NCI-H446 (cell line): ENCODE measurements around the gene DNAJC6.

Experiments used
- DNase-seq, 2 experiments: peaks; one replicate each; lab custom pipeline; 2025; lab: John Stamatoyannopoulos, UW

The DNAJC6 gene

GRCh38 chr1:65401612-65402011 is 92.3 kb downstream of the DNAJC6 start:
- DNase-seq, result no peak

GRCh38 chr1:65404941-65405340 is 95.6 kb downstream of the DNAJC6 start:
- no peak for DNase-seq

DNA sequence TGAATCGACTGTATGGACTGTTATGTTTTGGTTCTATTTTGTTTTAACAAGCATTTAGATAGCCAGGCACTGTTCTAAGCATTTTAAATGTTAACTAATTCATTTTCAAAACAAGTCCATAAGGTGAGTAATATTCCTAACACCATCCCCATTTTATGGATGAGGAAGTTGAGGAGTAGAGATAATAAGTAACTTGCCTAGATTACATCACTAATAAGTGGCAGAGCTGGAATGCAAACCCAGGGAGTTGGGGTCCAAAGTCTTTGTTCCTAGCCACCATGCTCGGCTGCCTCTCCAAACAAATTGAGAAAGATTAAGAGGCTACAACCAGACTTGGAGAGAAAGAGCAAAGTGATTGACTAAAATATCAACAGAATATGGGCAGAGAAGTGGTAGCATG is 98.5 kb downstream of the DNAJC6 start:
- DNase-seq, result no peak

- DNase-seq, result no peak
Observed at GRCh38 chr1:65409314-65409713, 100.0 kb downstream of the DNAJC6 start.

GRCh38 chr1:65409816-65410326 is 100.5 kb downstream of the DNAJC6 start:
- DNase-seq, result no peak

DNA sequence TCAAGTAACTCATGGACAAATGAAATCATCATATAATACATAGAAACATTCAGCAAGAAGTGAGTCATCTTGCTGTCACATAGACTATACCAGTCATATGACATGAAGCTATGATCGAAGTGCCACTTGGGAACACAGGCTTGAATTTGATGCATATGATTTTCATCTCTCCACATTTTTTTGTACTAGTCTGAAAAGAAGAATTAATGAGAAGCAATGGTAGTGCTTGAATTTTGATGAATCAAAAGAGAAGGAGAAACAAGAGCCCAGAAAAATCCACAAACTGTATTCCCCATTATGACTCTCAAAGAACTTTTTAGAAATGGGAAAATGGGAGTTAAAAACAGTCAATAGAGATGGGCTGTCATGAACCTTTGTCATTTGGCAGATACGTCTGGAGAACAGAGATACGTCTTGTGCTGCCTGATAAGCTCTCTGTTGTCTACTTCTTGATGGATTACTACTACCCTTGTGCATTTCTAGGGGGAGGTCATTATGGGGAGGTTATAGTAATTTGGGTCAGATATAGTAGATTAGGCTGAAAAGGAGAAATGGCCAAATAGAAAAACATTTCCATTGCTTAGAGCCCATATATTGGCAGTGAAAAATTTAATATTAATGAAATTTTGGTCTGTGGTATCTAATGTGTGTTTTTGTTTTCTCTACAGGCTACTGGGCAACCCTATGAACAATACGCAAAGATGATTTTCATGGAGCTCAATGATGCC is 103.1 kb downstream of the DNAJC6 start:
- no peak for DNase-seq

DNA sequence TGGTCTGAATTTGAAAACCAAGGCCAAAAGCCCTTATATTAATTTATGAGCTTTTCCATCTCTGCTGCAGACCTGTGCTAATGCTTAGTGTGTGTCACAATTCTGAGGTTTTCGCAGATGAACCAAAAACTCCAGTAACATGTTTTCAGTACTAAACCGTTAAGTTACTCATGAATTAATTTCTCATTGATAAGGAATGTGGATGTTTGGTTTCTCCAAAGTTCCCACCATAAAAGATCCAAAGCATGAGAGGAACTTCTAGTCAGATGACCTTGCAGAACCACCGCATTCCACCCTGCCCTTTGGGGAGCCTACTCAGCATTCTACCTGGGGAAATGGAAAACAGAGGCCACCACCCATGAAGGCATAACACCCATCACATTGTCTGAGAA is 103.6 kb downstream of the DNAJC6 start:
- no peak for DNase-seq

- no peak for DNase-seq
Observed at GRCh38 chr1:65414538-65414937, 105.2 kb downstream of the DNAJC6 start.

DNA sequence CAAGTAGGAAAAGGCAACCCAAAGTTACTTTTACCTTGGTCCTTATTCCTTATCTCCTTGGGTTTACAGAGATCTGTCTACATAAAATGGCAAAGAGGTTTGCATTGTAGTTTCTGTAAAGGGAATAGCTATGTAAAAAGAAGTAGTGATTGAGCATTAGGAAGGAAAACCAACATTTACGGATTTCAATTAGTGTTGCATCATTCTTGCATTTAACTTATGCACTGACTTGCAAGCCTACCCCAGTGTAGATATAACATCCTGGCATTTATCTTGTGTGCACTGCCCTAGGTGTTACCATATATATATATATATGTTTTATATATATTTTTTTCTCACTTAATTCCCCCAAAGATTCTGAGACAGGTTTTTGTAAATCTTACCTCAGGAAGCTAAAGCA is 107.4 kb downstream of the DNAJC6 start:
- no peak for DNase-seq

GRCh38 chr1:65417729-65418128 is 108.4 kb downstream of the DNAJC6 start:
- no peak for DNase-seq

DNA sequence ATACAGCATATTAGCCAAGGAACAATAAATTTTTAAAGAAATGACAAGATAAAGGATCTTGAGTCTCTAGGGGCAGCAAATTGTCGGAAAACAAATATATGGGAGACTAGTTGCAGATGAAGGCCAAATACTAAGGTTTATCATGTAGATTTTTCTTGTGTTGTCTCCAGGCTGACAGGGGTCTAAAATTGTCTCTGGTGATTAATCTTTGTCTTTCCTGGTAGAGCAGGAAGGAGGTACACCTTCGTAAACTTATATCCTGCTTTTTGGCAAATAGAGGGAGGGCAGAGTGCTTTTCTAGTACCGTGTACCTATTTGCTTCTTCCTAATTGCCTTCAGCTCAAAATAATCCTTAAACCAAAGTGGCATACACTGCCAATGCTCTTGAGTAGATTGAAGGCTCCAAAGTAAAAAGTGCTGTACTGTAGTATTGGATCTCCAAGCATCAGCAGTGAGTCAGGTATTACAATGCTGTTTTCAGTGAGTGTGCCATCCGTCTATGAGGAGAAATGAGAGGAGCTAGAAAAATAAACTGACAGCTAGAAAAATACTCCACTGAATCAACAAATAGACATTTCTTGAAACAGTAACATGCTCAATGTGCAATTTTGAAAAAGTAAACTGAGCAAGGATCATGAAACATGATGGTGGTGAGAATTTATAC is 109.3 kb downstream of the DNAJC6 start:
- DNase-seq, result no peak

DNA sequence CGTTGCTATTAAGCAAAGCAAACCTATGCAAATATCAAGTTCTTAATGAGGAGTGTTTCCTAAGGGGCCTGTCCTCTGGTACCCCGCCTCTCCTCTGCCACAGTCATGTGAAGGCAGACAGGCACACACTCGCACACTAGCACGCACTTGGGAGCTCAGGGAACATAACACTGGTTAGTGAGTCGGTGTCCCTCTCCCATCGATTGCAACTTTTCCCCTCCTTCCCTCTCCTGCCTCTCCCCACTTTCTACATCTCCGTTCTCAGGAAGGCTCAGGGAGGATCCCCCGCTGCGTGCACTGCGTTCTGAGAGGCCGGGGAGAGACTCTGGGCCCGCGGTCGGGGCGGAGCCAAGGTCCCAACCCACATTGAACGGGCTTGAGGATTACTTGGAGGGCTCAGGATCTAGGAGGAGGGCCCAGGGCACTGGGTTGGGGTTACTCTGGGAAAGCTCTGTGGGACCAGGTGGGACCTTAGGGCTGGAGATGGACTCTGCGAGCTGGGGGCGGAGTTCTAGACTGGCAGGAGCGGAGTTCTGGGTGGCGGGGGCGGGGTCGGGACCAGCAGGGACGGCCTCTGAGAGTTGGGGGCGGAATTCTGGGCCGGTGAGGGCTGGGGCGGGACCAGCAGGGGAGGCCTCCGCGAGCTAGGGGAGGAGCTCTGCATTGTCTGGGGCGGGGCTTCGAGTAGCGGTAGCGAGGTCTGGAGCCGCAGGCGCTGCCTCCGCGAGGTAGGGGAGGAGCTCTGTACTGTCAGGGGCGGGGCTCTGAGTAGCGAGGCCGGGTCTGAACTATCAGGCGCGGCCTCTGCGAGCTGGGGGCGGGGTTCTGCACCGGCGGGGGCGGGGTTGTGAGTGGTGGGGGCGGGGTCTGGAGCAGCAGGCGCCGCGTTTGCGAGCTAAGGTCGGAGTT is 110.6 kb downstream of the DNAJC6 start:
- DNase-seq, result peak; percentile 96 to 100

- DNase-seq, result peak in 1 of 2 experiments; percentile 90
Observed at GRCh38 chr1:65420590-65421350, 111.4 kb downstream of the DNAJC6 start, which contains the start of the genes LEPR and LEPROT. Gene LEPR (plus strand): TSS chr1:65420668. CDS start chr1:65565566, 144,898 bp downstream. Gene LEPROT (plus strand): TSS chr1:65420668. CDS start chr1:65420725, 57 bp downstream.

DNA sequence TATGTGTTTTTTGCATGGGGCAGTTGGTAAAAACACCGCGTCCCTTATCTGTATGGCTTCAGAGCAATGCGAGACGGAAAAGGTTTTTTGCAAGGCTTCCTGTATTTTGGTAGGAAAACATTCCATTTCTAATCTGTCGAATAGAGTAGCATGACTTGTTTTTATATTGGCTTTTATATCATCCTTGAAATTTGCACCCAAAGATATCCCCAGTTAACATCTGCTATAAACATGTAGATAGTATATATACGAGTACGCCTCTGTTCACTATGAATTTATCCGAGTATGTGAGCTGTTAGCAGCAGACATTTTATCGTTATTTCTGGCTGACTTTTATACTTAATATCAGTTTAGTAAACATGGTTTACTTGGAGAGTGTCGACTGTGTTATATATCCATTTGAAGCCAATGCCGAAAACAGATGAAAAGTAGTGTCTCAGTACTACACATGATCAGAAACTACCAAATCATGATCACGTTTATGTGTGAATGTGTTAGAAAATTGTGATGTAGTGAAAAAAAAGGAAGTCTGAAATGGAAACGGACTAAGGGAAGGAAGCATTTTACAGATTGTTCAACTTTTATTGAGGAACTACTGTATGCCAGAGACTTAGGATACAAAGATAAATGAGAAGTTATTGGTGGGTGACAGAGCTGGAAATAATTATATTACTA is 112.1 kb downstream of the DNAJC6 start:
- no peak for DNase-seq

- DNase-seq, result no peak
Observed at GRCh38 chr1:65422241-65423203, 113.2 kb downstream of the DNAJC6 start.

- DNase-seq, result peak in 1 of 2 experiments; percentile 16
Observed at GRCh38 chr1:65423884-65424572, 114.7 kb downstream of the DNAJC6 start.

DNA sequence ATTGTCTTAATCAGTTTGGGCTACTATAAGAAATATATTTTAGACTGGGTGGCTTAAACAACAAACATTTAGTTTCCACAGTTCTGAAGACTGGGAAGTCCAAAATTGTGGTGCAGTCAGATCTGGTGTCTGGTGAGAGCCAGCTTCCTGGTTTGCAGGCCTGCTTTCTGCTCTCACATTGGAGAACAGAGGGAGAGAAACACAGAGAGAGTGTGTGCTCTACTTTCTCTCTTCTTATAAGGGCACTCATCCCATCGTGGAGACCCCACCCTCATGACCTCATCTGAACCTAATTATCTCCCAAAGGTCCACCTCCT is 115.2 kb downstream of the DNAJC6 start:
- no peak for DNase-seq

DNA sequence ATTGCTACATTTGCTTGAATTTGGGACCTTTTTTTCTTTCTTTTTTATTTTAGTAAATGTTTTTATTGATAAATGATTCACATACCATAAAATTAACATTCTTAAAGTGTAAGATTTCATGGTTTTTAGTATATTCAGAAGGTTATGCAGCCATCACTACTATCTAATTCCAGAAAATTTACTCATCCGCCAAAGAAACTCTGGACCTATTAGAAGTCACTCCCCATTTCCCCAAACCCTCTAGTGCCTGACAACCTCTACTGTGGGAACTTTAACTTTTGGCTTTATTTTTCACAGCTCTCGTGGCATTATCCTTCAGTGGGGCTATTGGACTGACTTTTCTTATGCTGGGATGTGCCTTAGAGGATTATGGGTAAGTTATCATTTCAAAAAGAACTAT is 115.7 kb downstream of the DNAJC6 start:
- no peak for DNase-seq

GRCh38 chr1:65425697-65426096 is 116.4 kb downstream of the DNAJC6 start:
- DNase-seq, result no peak
